H9 (cell line): ENCODE results near the gene PNRC1. TPM values are rescaled to one million over a fixed set of nuclear protein-coding genes. Genes with fewer than 3 reads are reported as not detected.
A peak's percentile ranks its signal among the peaks of the same experiment; 100 is the strongest.

Source experiments
- DNase-seq: peaks from one replicate; pipeline ENCODE4 v3.0.0-alpha.2; 2017
- H2AFZ ChIP-seq: one replicate; pipeline ENCODE4 v1.6.1; 2013; ENCODE audit warnings: mild to moderate bottlenecking, low read length, control low read depth, moderate library complexity
- H2AK5ac ChIP-seq: 2 replicates; pipeline ENCODE4 v1.6.1; 2013; ENCODE audit warnings: low read length, control low read depth, mixed read lengths; ENCODE audit not compliant: insufficient read length
- H2BK120ac ChIP-seq: one replicate; pipeline ENCODE4 v1.6.1; 2013; ENCODE audit warnings: low read depth, mild to moderate bottlenecking, low read length, control low read depth, inconsistent platforms; ENCODE audit not compliant: poor library complexity, severe bottlenecking
- H2BK12ac ChIP-seq: 2 replicates; pipeline ENCODE4 v1.6.1; 2013; ENCODE audit warnings: low read length, control low read depth, mixed read lengths, low read depth; ENCODE audit not compliant: insufficient read length
- H2BK15ac ChIP-seq: 2 replicates; pipeline ENCODE4 v1.6.1; 2013; ENCODE audit warnings: low read depth, low read length, control low read depth
- H2BK20ac ChIP-seq: one replicate; pipeline ENCODE4 v1.6.1; 2013; ENCODE audit warnings: low read depth, mild to moderate bottlenecking, low read length, control low read depth, inconsistent platforms; ENCODE audit not compliant: poor library complexity, severe bottlenecking
- H2BK5ac ChIP-seq: 2 replicates; pipeline ENCODE4 v1.6.1; 2013; ENCODE audit warnings: low read length, control low read depth, mixed read lengths; ENCODE audit not compliant: insufficient read length
- H3K14ac ChIP-seq: 2 replicates; pipeline ENCODE4 v1.6.1; 2013; ENCODE audit warnings: low read length, control low read depth; ENCODE audit not compliant: insufficient read depth
- H3K18ac ChIP-seq: 2 replicates; pipeline ENCODE4 v1.6.1; 2013; ENCODE audit warnings: low read depth, mild to moderate bottlenecking, mixed read lengths, low read length, control low read depth; ENCODE audit not compliant: insufficient read length
- H3K23ac ChIP-seq: 2 replicates; pipeline ENCODE4 v1.6.1; 2013; ENCODE audit warnings: low read length, control low read depth, mixed read lengths, low read depth; ENCODE audit not compliant: insufficient read length
- H3K23me2 ChIP-seq: 2 replicates; pipeline ENCODE4 v1.6.1; 2013; ENCODE audit warnings: low read depth, mild to moderate bottlenecking, mixed read lengths, low read length, control low read depth; ENCODE audit not compliant: insufficient read length, poor library complexity, severe bottlenecking
- H3K27ac ChIP-seq: 2 replicates; pipeline ENCODE4 v1.5.1; 2013; ENCODE audit warnings: low read length, control low read depth, mixed read lengths, low read depth; ENCODE audit not compliant: insufficient read length
- H3K27me3 ChIP-seq: 2 replicates; pipeline ENCODE4 v1.6.1; 2013; ENCODE audit warnings: low read length, control low read depth, inconsistent platforms; ENCODE audit not compliant: insufficient read depth
- H3K4ac ChIP-seq: 2 replicates; pipeline ENCODE4 v1.6.1; 2013; ENCODE audit warnings: low read depth, mild to moderate bottlenecking, control low read depth, inconsistent platforms, low read length, moderate library complexity
- H3K4me1 ChIP-seq: 2 replicates; pipeline ENCODE4 v1.6.1; 2013; ENCODE audit warnings: low read length, control low read depth, inconsistent platforms; ENCODE audit not compliant: insufficient read depth
- H3K4me2 ChIP-seq: 2 replicates; pipeline ENCODE4 v1.6.1; 2013; ENCODE audit warnings: low read length, control low read depth, mixed read lengths; ENCODE audit not compliant: insufficient read length, insufficient read depth
- H3K56ac ChIP-seq: 2 replicates; pipeline ENCODE4 v1.6.1; 2013; ENCODE audit warnings: low read depth, mild to moderate bottlenecking, mixed read lengths, low read length, control low read depth; ENCODE audit not compliant: insufficient read length
- H3K79me1 ChIP-seq: 2 replicates; pipeline ENCODE4 v1.6.1; 2013; ENCODE audit warnings: low read depth, mild to moderate bottlenecking, moderate library complexity, low read length, control low read depth, inconsistent platforms; ENCODE audit not compliant: insufficient read depth, poor library complexity, severe bottlenecking
- H3K79me2 ChIP-seq: 2 replicates; pipeline ENCODE4 v1.6.1; 2013; ENCODE audit warnings: low read length, control low read depth, inconsistent platforms; ENCODE audit not compliant: insufficient read depth
- H3K9ac ChIP-seq: 2 replicates; pipeline ENCODE4 v1.6.1; 2013; ENCODE audit warnings: low read length, control low read depth, mixed read lengths; ENCODE audit not compliant: insufficient read length; ENCODE audit errors: extremely low read depth
- H3K9me3 ChIP-seq: one replicate; pipeline ENCODE4 v1.6.1; 2013; ENCODE audit warnings: low read depth, low read length, inconsistent platforms; ENCODE audit not compliant: control insufficient read depth
- H3T11ph ChIP-seq: one replicate; pipeline ENCODE4 v1.6.1; 2013; ENCODE audit warnings: mild to moderate bottlenecking, low read length, control low read depth, inconsistent platforms
- H4K20me1 ChIP-seq: one replicate; pipeline ENCODE4 v1.6.1; 2013; ENCODE audit not compliant: control insufficient read depth, insufficient read length, insufficient read depth
- H4K5ac ChIP-seq: 2 replicates; pipeline ENCODE4 v1.6.1; 2013; ENCODE audit warnings: low read depth, mild to moderate bottlenecking, mixed read lengths, low read length, control low read depth; ENCODE audit not compliant: insufficient read length
- H4K8ac ChIP-seq: replicated peaks from 2 replicates; pipeline ENCODE4 v1.6.1; 2013; ENCODE audit warnings: low read length, control low read depth, mixed read lengths, low read depth; ENCODE audit not compliant: insufficient read length
- H4K91ac ChIP-seq: 2 replicates; pipeline ENCODE4 v1.6.1; 2013; ENCODE audit warnings: low read depth, mild to moderate bottlenecking, moderate library complexity, mixed read lengths, low read length, control low read depth; ENCODE audit not compliant: insufficient read length
- H3K27ac Mint-ChIP-seq, 3 experiments: 2 replicates in 2 of 3; 3 replicates in 1 of 3; pipeline ENCODE4 v1.8.0; 2020 to 2021; ENCODE audit warnings: mixed read lengths in 3 of 3, mild to moderate bottlenecking in 1 of 3, moderate library complexity in 1 of 3
- H3K27me3 Mint-ChIP-seq: 2 replicates; pipeline ENCODE4 v1.8.0; 2021; ENCODE audit warnings: low read depth, mild to moderate bottlenecking, moderate library complexity, mixed read lengths
- H3K36me3 Mint-ChIP-seq, 3 experiments: 2 replicates in 2 of 3; 3 replicates in 1 of 3; pipeline ENCODE4 v1.8.0; 2020 to 2021; ENCODE audit warnings: low read depth in 3 of 3, mixed read lengths in 3 of 3; ENCODE audit not compliant: insufficient read depth in 1 of 3
- H3K4me1 Mint-ChIP-seq, 2 experiments: 2 replicates each; pipeline ENCODE4 v1.8.0; 2020; ENCODE audit warnings: mixed read lengths in 2 of 2
- H3K4me3 Mint-ChIP-seq, 2 experiments: 2 replicates in 1 of 2; 3 replicates in 1 of 2; pipeline ENCODE4 v1.8.0; 2020 to 2021; ENCODE audit warnings: mild to moderate bottlenecking in 2 of 2, mixed read lengths in 2 of 2, moderate library complexity in 1 of 2
- H3K9me3 Mint-ChIP-seq, 2 experiments: 2 replicates in 1 of 2; 3 replicates in 1 of 2; pipeline ENCODE4 v1.8.0; 2020; ENCODE audit warnings: mild to moderate bottlenecking in 2 of 2, mixed read lengths in 2 of 2, moderate library complexity in 1 of 2
- CTCF ChIP-seq: fragments of 200-600 bp; sonication (generic); conservative IDR thresholded peaks from 3 replicates; pipeline ENCODE4 v1.8.0; 2021; ENCODE audit warnings: antibody characterized with exemption, mild to moderate bottlenecking
- WGBS: extraction: QIAGEN DNeasy Blood & Tissue Kit; methylation state at CpG from one replicate; pipeline ENCODE4 v1.1.7; 2013; ENCODE audit warnings: missing lambda C conversion rate, low lambda C conversion rate, mixed read lengths; ENCODE audit not compliant: insufficient read length; ENCODE audit errors: extremely low coverage; 5-methylcytosine and 5-hydroxymethylcytosine counted together
- total RNA-seq: library from RNA; stranded (reverse); gene quantifications from 2 replicates; pipeline ENCODE4 v1.2.1, GENCODE V29; 2021

PNRC1 gene
- total RNA-seq, 1 experiment from 2014 or later = 57.4 TPM

- TF ChIP-seq CTCF = no peak
- Histone ChIP-seq H3K9me3 (no peaks in the 10 kb centered on the region), H3K56ac (no peak overlapping the region), H3K4ac (no peak overlapping the region), H2BK12ac (no peak overlapping the region), H4K91ac (no peak overlapping the region), H3K27me3 (no peaks in the 10 kb centered on the region), H3K23ac (no peak overlapping the region), H4K20me1 (no peaks in the 10 kb centered on the region), H2BK5ac (no peak overlapping the region), H3K9ac (peak overlapping the region; percentile 25), H3K18ac (no peak overlapping the region), H2BK15ac (no peak overlapping the region), H3T11ph (no peak overlapping the region), H2BK120ac (no peak overlapping the region), H3K27ac (no peak overlapping the region), H4K5ac (no peak overlapping the region), H4K8ac (no peak overlapping the region), H3K4me1 (peaks cover 12% of the 10 kb centered on the region; the same call in 1 of the 2 replicates), H3K14ac (no peak overlapping the region), H2BK20ac (no peak overlapping the region), H2AFZ (no peak overlapping the region), H3K79me1 (no peaks in the 10 kb centered on the region), H3K4me2 (peak overlapping the region; percentile 40), H3K79me2 (peaks cover 8% of the 10 kb centered on the region; the same call in 1 of the 2 replicates), H2AK5ac (no peak overlapping the region), H3K23me2 (peaks cover 9% of the 10 kb centered on the region)
- WGBS = no CpG with 5 or more reads among the region's 3 CpGs
- Mint-ChIP-seq H3K9me3 (no peaks in the 10 kb centered on the region), H3K4me3 (peak overlapping the region in 1 of 2 experiments; percentile 41; a peak in 4 of 5 replicates), H3K36me3 (peaks cover 11 to 34% (median 21%) of the 10 kb centered on the region in 3 experiments; a peak in 6 of 7 replicates), H3K4me1 (peaks cover 36 to 37% of the 10 kb centered on the region in 2 experiments), H3K27me3 (no peaks in the 10 kb centered on the region; the same call in 1 of the 2 replicates), H3K27ac (peak overlapping the region in 1 of 3 experiments; percentile 73; a peak in 2 of 7 replicates)
- peak; percentile 51 for DNase-seq
Measured at GRCh38 chr6:89084954-89085353, 4.4 kb downstream of the PNRC1 start.
